ENCODE data around the gene PSME3IP1. TPM values are rescaled to one million over a fixed set of nuclear protein-coding genes. Genes with fewer than 3 reads are reported as not detected.

The PSME3IP1 gene
- total and polyA plus RNA-seq, 2 of the 4 experiments (the other 2 are of a cell fraction): 50.2 to 75.2 TPM

DNA sequence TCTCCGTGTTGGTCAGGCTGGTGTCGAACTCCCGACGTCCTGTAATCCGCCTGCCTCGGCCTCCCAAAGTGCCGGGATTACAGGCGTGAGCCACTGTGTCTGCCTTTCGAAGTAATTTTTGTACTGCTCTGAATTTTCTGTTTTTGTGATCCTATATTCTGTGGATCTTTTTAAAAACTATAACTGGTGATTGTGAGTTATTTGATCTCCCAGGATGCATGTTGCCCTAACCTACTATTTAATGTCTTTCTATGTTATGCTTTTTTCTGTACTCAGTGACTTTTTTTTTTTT lies 2.8 kb upstream of the PSME3IP1 start:
- H3K79me1 ChIP-seq (ENCODE audit: low read depth in 1 of 2, low read length in 2 of 2): peaks cover 20 to 69% of the 10 kb centered on the region in 2 experiments
- no peak overlapping the region for H3K23ac ChIP-seq (ENCODE audit: low read depth, low read length)
- in situ Hi-C loops (cut with MboI; ENCODE audit: low sequenced_read_pairs): no loop called here
- H3K18ac ChIP-seq (ENCODE audit: low read depth, low read length): no peak overlapping the region
- H4K5ac ChIP-seq (ENCODE audit: low read depth, low read length): no peak overlapping the region
- H4K8ac ChIP-seq (ENCODE audit: low read depth in 2 of 2, low read length in 2 of 2): no peak overlapping the region
- no peak overlapping the region for H3K14ac ChIP-seq (replicated peaks; ENCODE audit: low read depth, low read length)
- no peak overlapping the region for H4K91ac ChIP-seq (ENCODE audit: insufficient read depth, low read depth, low read length)
- no peak overlapping the region for H3K4me2 ChIP-seq (ENCODE audit: low read depth, low read length)
- H3K4me3 ChIP-seq (ENCODE audit: insufficient read depth, low read depth, low read length): no peak overlapping the region
- peaks cover 18% of the 10 kb centered on the region; the same call in 1 of the 2 replicates for H4K20me1 ChIP-seq (ENCODE audit: insufficient read depth, low read length)
- peaks cover 19% of the 10 kb centered on the region for H3K4me1 ChIP-seq (ENCODE audit: control insufficient read depth, insufficient read depth, low read length)
- ATAC-seq (ENCODE audit: low read depth) (no peak), DNase-seq (no peak)
- H3K27ac ChIP-seq (ENCODE audit: insufficient read depth, low read length): no peak overlapping the region
- CTCF ChIA-PET: no interaction called here
- no peak overlapping the region for H2AK5ac ChIP-seq (ENCODE audit: low read depth, low read length)
- H2AK9ac ChIP-seq (replicated peaks; ENCODE audit: low read depth, low read length, poor library complexity): no peak overlapping the region
- no peak overlapping the region for H2BK15ac ChIP-seq (ENCODE audit: low read depth, low read length)
- H3K9me1 ChIP-seq (ENCODE audit: insufficient read depth, low read length): no peaks in the 10 kb centered on the region; the same call in 1 of the 2 replicates
- WGBS, 2 experiments (ENCODE audit: extremely low coverage in 2 of 2, insufficient read length in 1 of 2): no CpG with 5 or more reads among the region's 9 CpGs
- no peak overlapping the region for H2BK5ac ChIP-seq (ENCODE audit: low read depth, low read length, poor library complexity, severe bottlenecking)
- H3K9me3 ChIP-seq (ENCODE audit: control insufficient read depth, insufficient read depth, low read length): no peaks in the 10 kb centered on the region
- H2BK20ac ChIP-seq (ENCODE audit: low read depth, low read length): no peak overlapping the region
- dilution Hi-C loops (cut with HindIII; ENCODE audit: low sequenced_read_pairs, unreplicated experiment): no loop called here
- POLR2A ChIA-PET (ENCODE audit: unreplicated experiment): no interaction called here
- no TSS peak for BruUV-seq (replicated peaks)
- H3K36me3 ChIP-seq (ENCODE audit: control insufficient read depth, insufficient read depth, low read length): no peaks in the 10 kb centered on the region; the same call in 1 of the 2 replicates
- no peaks in the 10 kb centered on the region for H3K27me3 ChIP-seq (ENCODE audit: control insufficient read depth, insufficient read depth, low read length)
- no peak overlapping the region for H3K4ac ChIP-seq (ENCODE audit: low read depth, low read length)
- no peak overlapping the region for H2AFZ ChIP-seq (replicated peaks; ENCODE audit: low read length, poor library complexity)
- H3K56ac ChIP-seq (ENCODE audit: extremely low read depth, insufficient read depth, low read length): no peak overlapping the region
- intact Hi-C loops (cut with micrococcal nuclease): no loop called here
- H3K9ac ChIP-seq (ENCODE audit: low read depth, low read length): no peak overlapping the region
- no peak overlapping the region for H2BK120ac ChIP-seq (ENCODE audit: low read depth, low read length)
- no peak for TF ChIP-seq RAD21 (IDR thresholded peaks at IDR 0.05; ENCODE audit: low read length)
- TF ChIP-seq CTCF (conservative IDR thresholded peaks at IDR 0.05; ENCODE audit: low read depth, low read length): no peak
- no peak for TF ChIP-seq POLR2A (IDR thresholded peaks at IDR 0.05; ENCODE audit: low read depth, low read length)
- no peak for TF ChIP-seq MAZ (IDR thresholded peaks at IDR 0.05; ENCODE audit: borderline replicate concordance, low read depth, low read length)
- no peak for TF ChIP-seq CHD1 (IDR thresholded peaks at IDR 0.05; ENCODE audit: low read depth, low read length)
- no peak for TF ChIP-seq RFX5 (IDR thresholded peaks at IDR 0.05; ENCODE audit: low read depth, low read length)
- TF ChIP-seq RCOR1 (IDR thresholded peaks at IDR 0.05; ENCODE audit: insufficient replicate concordance, low read length): no peak
- no peak for TF ChIP-seq NFE2L2 (IDR thresholded peaks at IDR 0.05; ENCODE audit: low read depth, low read length)
- TF ChIP-seq ELK1 (IDR thresholded peaks at IDR 0.05; ENCODE audit: borderline replicate concordance, low read depth, low read length): no peak
- no peak for TF ChIP-seq FOS (IDR thresholded peaks at IDR 0.05; ENCODE audit: low read depth, low read length)
- TF ChIP-seq MXI1 (IDR thresholded peaks at IDR 0.05; ENCODE audit: borderline replicate concordance, low read depth, low read length): no peak
- no peak for TF ChIP-seq BHLHE40 (IDR thresholded peaks at IDR 0.05; ENCODE audit: low read depth, low read length)
- TF ChIP-seq CEBPB (IDR thresholded peaks at IDR 0.05; ENCODE audit: low read depth, low read length): no peak
- no peak for TF ChIP-seq SMC3 (IDR thresholded peaks at IDR 0.05; ENCODE audit: low read depth, low read length)
- TF ChIP-seq USF2 (IDR thresholded peaks at IDR 0.05; ENCODE audit: low read depth, low read length): no peak
- no peak for TF ChIP-seq MAFK (IDR thresholded peaks at IDR 0.05; ENCODE audit: low read depth, low read length)
